ENCODE data around the gene ME3. TPM values are rescaled to one million over a fixed set of nuclear protein-coding genes. Genes with fewer than 3 reads are reported as not detected.
A peak's percentile ranks its signal among the peaks of the same experiment; 100 is the strongest.

ME3 gene
- total RNA-seq, 2 donors from 2014 or later: 62.4 to 62.5 TPM

GRCh38 chr11:86641537-86642261 is 30.7 kb downstream of the ME3 start:
- ATAC-seq (ENCODE audit: insufficient number of reproducible peaks, low FRiP score, low read depth) (peak; percentile 45), DNase-seq (ENCODE audit: low spot score) (no peak)
- H3K9me3 ChIP-seq: no peaks in the 10 kb centered on the region
- H3K4me3 ChIP-seq: no peak overlapping the region
- H3K4me1 ChIP-seq (ENCODE audit: control insufficient read depth in 1 of 2, low read depth in 2 of 2): peaks cover 10 to 39% of the 10 kb centered on the region in 2 donors
- peak overlapping the region in 1 of 2 donors; percentile 70 for H3K27ac ChIP-seq
- TF ChIP-seq CTCF (IDR thresholded peaks at IDR 0.05): peak; percentile 28
- no peaks in the 10 kb centered on the region for H3K36me3 ChIP-seq
- no peaks in the 10 kb centered on the region for H3K27me3 ChIP-seq (replicated peaks; ENCODE audit: insufficient read depth)

- no peak for TF ChIP-seq CTCF (IDR thresholded peaks at IDR 0.05)
- peaks cover 10 to 29% of the 10 kb centered on the region in 2 donors for H3K4me1 ChIP-seq (ENCODE audit: control insufficient read depth in 1 of 2, low read depth in 2 of 2)
Measured at GRCh38 chr11:86639137-86639536, 33.3 kb downstream of the ME3 start.

GRCh38 chr11:86638673-86639072 is 33.7 kb downstream of the ME3 start:
- no peak for ATAC-seq (ENCODE audit: insufficient number of reproducible peaks, low FRiP score, low read depth)
- Histone ChIP-seq H3K4me3 (no peak overlapping the region), H3K36me3 (no peaks in the 10 kb centered on the region), H3K27ac (no peak overlapping the region), H3K4me1 (ENCODE audit: control insufficient read depth in 1 of 2, low read depth in 2 of 2) (peaks cover 10 to 29% of the 10 kb centered on the region in 2 donors), H3K27me3 (replicated peaks; ENCODE audit: insufficient read depth) (no peaks in the 10 kb centered on the region), H3K9me3 (no peaks in the 10 kb centered on the region)
- no peak for DNase-seq (ENCODE audit: low spot score)
- TF ChIP-seq CTCF (IDR thresholded peaks at IDR 0.05): no peak

More at GRCh38 chr11:86639137-86639536, 33.3 kb downstream of the ME3 start:
- H3K27ac ChIP-seq: no peak overlapping the region
- no peaks in the 10 kb centered on the region for H3K36me3 ChIP-seq
- DNase-seq (ENCODE audit: low spot score) (no peak), ATAC-seq (ENCODE audit: insufficient number of reproducible peaks, low FRiP score, low read depth) (no peak)
- no peak overlapping the region for H3K4me3 ChIP-seq
- no peaks in the 10 kb centered on the region for H3K27me3 ChIP-seq (replicated peaks; ENCODE audit: insufficient read depth)
- no peaks in the 10 kb centered on the region for H3K9me3 ChIP-seq

DNA sequence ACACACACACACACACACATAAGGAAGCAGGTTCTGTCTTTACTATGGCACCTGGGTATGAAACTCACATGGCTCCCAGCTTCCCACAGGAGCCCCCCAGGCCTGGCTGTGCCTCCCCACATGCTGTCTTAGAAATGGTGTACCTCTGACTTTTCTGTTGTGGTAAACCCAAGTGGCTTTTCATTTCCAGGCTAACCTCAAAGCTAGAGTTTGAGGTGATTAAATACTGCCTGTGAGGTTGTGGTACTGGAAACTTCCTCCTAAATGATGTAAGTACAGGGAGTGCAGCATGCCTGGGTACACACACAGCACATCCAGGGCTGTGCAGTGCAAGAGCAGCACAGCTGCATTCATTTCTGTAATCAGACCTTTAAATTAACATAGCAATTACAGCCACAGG is 34.4 kb downstream of the ME3 start:
- ATAC-seq (ENCODE audit: insufficient number of reproducible peaks, low FRiP score, low read depth) (no peak), DNase-seq (ENCODE audit: low spot score) (no peak)
- H3K9me3 ChIP-seq: no peaks in the 10 kb centered on the region
- no peak overlapping the region for H3K4me3 ChIP-seq
- H3K27me3 ChIP-seq (replicated peaks; ENCODE audit: insufficient read depth): no peaks in the 10 kb centered on the region
- peaks cover 10 to 29% of the 10 kb centered on the region in 2 donors for H3K4me1 ChIP-seq (ENCODE audit: control insufficient read depth in 1 of 2, low read depth in 2 of 2)
- TF ChIP-seq CTCF (IDR thresholded peaks at IDR 0.05): no peak
- no peak overlapping the region for H3K27ac ChIP-seq
- H3K36me3 ChIP-seq: no peaks in the 10 kb centered on the region

- TF ChIP-seq CTCF (IDR thresholded peaks at IDR 0.05): no peak
- H3K36me3 ChIP-seq: no peaks in the 10 kb centered on the region
- no peak overlapping the region for H3K27ac ChIP-seq
- no peaks in the 10 kb centered on the region for H3K9me3 ChIP-seq
- ATAC-seq (ENCODE audit: insufficient number of reproducible peaks, low FRiP score, low read depth) (no peak), DNase-seq (ENCODE audit: low spot score) (no peak)
- H3K4me3 ChIP-seq: no peak overlapping the region
- H3K4me1 ChIP-seq (ENCODE audit: control insufficient read depth in 1 of 2, low read depth in 2 of 2): peaks cover 3 to 27% of the 10 kb centered on the region in 2 donors
- no peaks in the 10 kb centered on the region for H3K27me3 ChIP-seq (replicated peaks; ENCODE audit: insufficient read depth)
Measured at GRCh38 chr11:86636275-86636674, 36.1 kb downstream of the ME3 start.

All from thoracic aorta (tissue), 2 donors.